Stimulated activated CD8-positive, alpha-beta memory T cell treated with anti-CD3 and anti-CD28 coated beads, Interleukin-15, amount 100 ng/mL, for 24 hours (primary cell): ENCODE results near the gene BMX.

Source experiments
- DNase-seq: peaks from one replicate; pipeline ENCODE4 v3.0.0-alpha.2; 2020; ENCODE audit warnings: low read depth

Gene BMX

GRCh38 chrX:15570145-15570544 is 69.5 kb downstream of the BMX start:
- no peak for DNase-seq

- no peak for DNase-seq
Measured at GRCh38 chrX:15574017-15574416, 73.4 kb downstream of the BMX start.

GRCh38 chrX:15576019-15576418 is 75.4 kb downstream of the BMX start:
- DNase-seq = no peak

GRCh38 chrX:15579778-15580747 is 79.5 kb downstream of the BMX start:
- no peak for DNase-seq

DNA sequence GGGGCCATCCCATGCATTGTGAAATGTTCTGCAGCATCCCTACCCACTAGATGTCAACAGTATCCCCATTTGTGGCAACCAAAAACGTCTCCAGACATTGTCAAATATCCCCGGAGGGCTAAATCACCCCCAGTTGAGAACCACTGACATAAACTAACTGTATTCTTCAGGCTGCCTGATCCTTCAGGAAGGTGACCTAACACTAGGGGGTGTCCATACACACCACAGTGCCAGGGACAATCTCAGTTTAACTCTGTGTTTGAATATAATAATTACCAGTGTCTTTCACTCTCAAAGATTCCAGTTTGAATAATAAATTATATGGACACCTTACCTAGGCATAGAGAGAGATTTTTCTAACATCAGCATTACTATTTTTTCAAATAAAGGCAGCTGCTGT is 93.8 kb downstream of the BMX start:
- DNase-seq = no peak

DNA sequence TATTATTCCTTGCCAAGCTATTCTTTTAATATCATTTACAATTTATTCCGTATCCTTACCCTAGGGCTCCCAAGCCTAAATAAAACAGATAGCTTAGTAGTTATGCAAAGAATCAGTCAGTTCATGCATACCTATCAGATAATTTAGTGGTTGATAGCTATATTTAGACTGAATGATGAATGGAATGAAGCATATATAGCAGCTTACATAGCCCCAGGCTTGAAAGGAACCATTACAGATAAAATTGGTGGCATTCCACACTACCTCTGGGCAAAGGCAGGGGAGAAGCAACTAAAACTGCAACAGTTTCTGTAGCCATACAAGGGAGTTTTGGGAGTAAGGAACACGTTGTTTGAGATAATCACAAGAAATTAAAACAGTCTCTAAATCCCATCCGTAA is 97.4 kb downstream of the BMX start:
- no peak for DNase-seq

GRCh38 chrX:15599461-15599860 is 98.9 kb downstream of the BMX start:
- DNase-seq = no peak

DNA sequence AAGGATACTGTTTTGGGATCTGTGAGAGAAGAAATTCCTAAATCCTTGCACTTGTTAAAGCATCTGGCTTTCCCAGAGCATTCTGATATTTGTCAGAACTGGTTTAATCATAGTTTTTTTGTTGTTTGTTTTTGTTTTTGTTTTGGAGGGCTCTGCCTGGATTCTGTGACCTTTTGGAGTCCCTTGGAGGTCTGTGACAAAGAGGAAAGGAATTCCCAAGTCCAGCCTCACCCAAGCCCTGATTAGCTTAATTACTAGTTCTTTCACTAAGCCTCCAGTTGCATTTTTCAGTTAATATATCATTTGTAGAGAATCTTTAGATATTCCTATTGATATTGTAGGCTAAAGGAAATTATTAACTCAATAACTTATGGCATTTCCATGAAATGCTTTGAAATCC is 99.4 kb downstream of the BMX start:
- no peak for DNase-seq

DNA sequence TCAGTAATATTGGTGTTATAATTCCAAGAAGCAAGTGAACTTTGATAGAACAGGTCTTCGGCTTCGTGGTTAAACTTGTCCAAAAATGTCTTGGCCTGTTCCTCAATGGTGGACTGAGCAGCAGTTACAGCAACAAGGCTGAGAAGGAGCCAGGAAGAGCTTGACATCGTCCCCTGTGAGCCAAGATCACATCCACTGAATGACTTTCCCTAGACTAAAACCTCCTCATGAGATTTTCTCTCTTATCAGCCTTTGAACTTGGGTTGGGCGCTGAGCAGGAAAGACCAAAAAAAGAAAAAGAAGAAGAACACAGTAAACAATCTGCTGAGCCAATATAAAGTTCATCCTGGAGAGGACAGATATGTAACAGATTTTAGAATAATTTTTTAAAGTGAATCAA is 100.1 kb downstream of the BMX start, which contains the start of gene ACE2:
ACE2 (minus strand) TSS at position 216 of the 400 bp plus-strand sequence; CDS start at position 167, 49 bp downstream.
- no peak for DNase-seq

DNA sequence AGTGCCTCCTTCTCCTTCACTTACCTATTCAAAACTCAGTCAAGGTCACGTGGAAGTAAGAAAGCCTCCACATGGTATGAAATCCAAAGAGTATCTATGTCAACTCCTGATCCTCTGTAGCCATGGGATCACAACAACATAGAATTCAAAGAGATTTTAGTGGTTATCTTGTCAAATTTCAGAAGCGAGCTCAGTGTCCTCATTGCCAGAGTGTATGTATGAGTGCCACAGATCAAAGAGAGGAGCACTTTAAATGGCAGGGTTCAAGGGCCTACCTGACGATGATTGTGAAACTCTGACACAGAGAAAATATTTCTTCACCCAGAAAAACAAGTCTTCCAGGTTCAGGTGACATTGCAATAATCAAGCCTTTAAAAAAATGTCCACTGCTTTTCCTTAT is 101.3 kb downstream of the BMX start:
- DNase-seq = no peak

DNA sequence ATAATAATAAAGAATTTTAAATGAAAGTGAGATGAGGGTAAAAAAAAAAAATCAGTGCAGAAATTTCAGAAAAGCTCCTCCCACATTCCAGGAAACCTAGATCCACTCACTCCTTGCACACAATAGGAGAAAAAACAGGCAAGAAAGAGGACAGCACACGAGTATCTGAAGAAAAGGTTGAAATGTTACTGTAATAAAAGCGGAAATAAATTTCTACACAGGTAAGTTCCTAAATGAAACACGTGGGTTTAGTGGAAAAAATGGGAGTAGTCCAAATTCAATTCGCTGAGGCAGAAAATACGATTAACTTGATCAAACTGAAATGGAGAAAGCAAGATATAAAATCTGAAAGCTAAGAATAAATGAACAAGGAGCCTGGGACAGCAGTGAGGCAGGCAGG is 102.2 kb downstream of the BMX start:
- DNase-seq = no peak

DNA sequence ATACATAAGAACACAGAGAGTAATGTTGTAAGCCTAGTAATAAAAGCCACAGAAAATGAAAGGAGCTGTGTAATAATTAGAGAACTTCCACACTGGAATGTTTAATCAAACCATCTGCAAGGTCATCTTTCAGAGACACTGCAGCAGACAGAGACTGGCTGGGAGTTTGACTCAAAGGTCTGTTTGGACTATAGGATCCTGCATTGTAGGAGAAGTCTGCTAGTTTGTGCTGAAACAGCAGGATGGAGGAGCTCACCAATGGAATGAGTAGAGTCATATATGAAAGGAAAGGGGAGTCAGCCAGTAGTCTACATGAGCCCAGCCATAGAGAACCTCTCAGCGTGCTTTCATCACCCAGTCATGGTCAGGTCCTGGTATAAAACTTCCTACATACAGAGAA is 104.6 kb downstream of the BMX start:
- no peak for DNase-seq
